A549 (cell line): ENCODE measurements around the gene COLEC12. TPM values are rescaled to one million over a fixed set of nuclear protein-coding genes. Genes with fewer than 3 reads are reported as not detected.
A peak's percentile ranks its signal among the peaks of the same experiment; 100 is the strongest.

Experiments
- ATAC-seq, 2 experiments: fragments of 200-7000 bp in 1 of 2; fragments of >200 bp in 1 of 2; cut with Nextera tagmentation in 1 of 2; cut with Tn5 transposase in 1 of 2; 3 replicates each; pipeline versions ENCODE4 v1.8.0 to v1.9.1; 2018 to 2020; ENCODE audit warnings: mild to moderate bottlenecking in 1 of 2, moderate library complexity in 1 of 2
- CTCF ChIA-PET: fragments of 300-600 bp; sonication (Branson Sonifier 250); formaldehyde crosslinking; extraction: SDS; loops from one replicate; lab custom pipeline; 2021; ENCODE audit warnings: antibody characterized with exemption, inconsistent platforms; lab: Yijun Ruan, JAX
- POLR2A ChIA-PET: fragments of 350-600 bp; formaldehyde crosslinking; extraction: SDS; loops from one replicate; lab custom pipeline; 2021; ENCODE audit warnings: antibody characterized with exemption, inconsistent platforms; lab: Yijun Ruan, JAX
- DNase-seq, 2 experiments: peaks; one replicate each; pipeline versions ENCODE4 v3.0.0 to v3.0.0-alpha.2; 2011 to 2016; ENCODE audit warnings: low read depth in 1 of 2, low spot score in 1 of 2
- FAIRE-seq: peaks from 2 replicates; lab custom pipeline; 2011; peaks lifted over from hg19 to GRCh38; lab: Jason Lieb, UNC
- H3K27ac ChIP-seq, 2 experiments: fragments of >200 bp; sonication (Bioruptor Twin); formaldehyde crosslinking; 3 replicates each; pipeline ENCODE4 v1.5.1; 2016 to 2017
- H3K4me1 ChIP-seq: fragments of >200 bp; sonication (Bioruptor Twin); formaldehyde crosslinking; 3 replicates; pipeline ENCODE4 v1.6.1; 2016
- H3K4me2 ChIP-seq: fragments of >200 bp; sonication (Bioruptor Twin); formaldehyde crosslinking; 3 replicates; pipeline ENCODE4 v1.6.1; 2016
- H3K4me3 ChIP-seq: fragments of >200 bp; sonication (Bioruptor Twin); formaldehyde crosslinking; 3 replicates; pipeline ENCODE4 v1.5.1; 2016
- H3K9me3 ChIP-seq: fragments of >200 bp; sonication (Bioruptor Twin); formaldehyde crosslinking; 3 replicates; pipeline ENCODE4 v1.6.1; 2016
- CBX8 ChIP-seq: fragments of 200-600 bp; sonication (generic); IDR thresholded peaks from 2 replicates; pipeline ENCODE4 v1.6.1; 2016
- CHD4 ChIP-seq: fragments of 200-600 bp; sonication (generic); IDR thresholded peaks from 2 replicates; pipeline ENCODE4 v1.6.1; 2016; ENCODE audit warnings: antibody characterized with exemption, mild to moderate bottlenecking, borderline replicate concordance
- CTCF ChIP-seq: fragments of >200 bp; sonication (Bioruptor Twin); formaldehyde crosslinking; IDR thresholded peaks from 3 replicates; pipeline ENCODE4 v1.5.1; 2016
- EHF ChIP-seq: fragments of 250-450 bp; sonication (Bioruptor Pico); IDR thresholded peaks from 2 replicates; pipeline ENCODE4 v1.5.0; 2020; ENCODE audit warnings: mild to moderate bottlenecking
- EHMT2 ChIP-seq: fragments of 200-600 bp; sonication (generic); IDR thresholded peaks from 2 replicates; pipeline ENCODE4 v1.6.1; 2016; ENCODE audit warnings: antibody characterized with exemption, low read depth, mild to moderate bottlenecking, moderate library complexity
- HDAC2 ChIP-seq: fragments of 200-600 bp; sonication (generic); IDR thresholded peaks from 2 replicates; pipeline ENCODE4 v1.6.1; 2016
- HES2 ChIP-seq: fragments of >200 bp; sonication (Bioruptor Twin); formaldehyde crosslinking; IDR thresholded peaks from 2 replicates; pipeline ENCODE4 v1.6.1; 2016
- HOXA7 ChIP-seq: fragments of 250-450 bp; sonication (Bioruptor Pico); IDR thresholded peaks from 2 replicates; pipeline ENCODE4 v1.5.0; 2020; ENCODE audit warnings: mild to moderate bottlenecking, moderate library complexity
- JUN ChIP-seq, 2 experiments: fragments of >200 bp; sonication (Bioruptor Twin); formaldehyde crosslinking; IDR thresholded peaks; 2 replicates in 1 of 2; 3 replicates in 1 of 2; pipeline ENCODE4 v1.6.1; 2016 to 2017
- KDM1A ChIP-seq: fragments of 200-600 bp; sonication (generic); IDR thresholded peaks from 2 replicates; pipeline ENCODE4 v1.6.1; 2016; ENCODE audit warnings: low read depth, mild to moderate bottlenecking
- MAFK ChIP-seq: fragments of 450-650 bp; IDR thresholded peaks from 2 replicates; pipeline ENCODE4 v1.6.1; 2014; ENCODE audit not compliant: partially characterized antibody
- MAX ChIP-seq: IDR thresholded peaks from 2 replicates; pipeline ENCODE4 v1.6.1; 2012
- MAZ ChIP-seq: fragments of 150-350 bp; IDR thresholded peaks from 2 replicates; pipeline ENCODE4 v1.6.1; 2014; ENCODE audit warnings: antibody characterized with exemption, low read depth, low read length, borderline replicate concordance
- MYC ChIP-seq: IDR thresholded peaks from 2 replicates; pipeline ENCODE4 v1.6.1; 2012; ENCODE audit warnings: mild to moderate bottlenecking, inconsistent platforms, low read length, improper control_type of control experiment, borderline replicate concordance
- NPAS2 ChIP-seq: fragments of 250-450 bp; sonication (Bioruptor Pico); IDR thresholded peaks from 2 replicates; pipeline ENCODE4 v1.8.0; 2022; ENCODE audit warnings: mild to moderate bottlenecking, moderate library complexity, borderline replicate concordance
- PBX3 ChIP-seq: IDR thresholded peaks from 2 replicates; pipeline ENCODE4 v1.6.1; 2012
- POLR2AphosphoS2 ChIP-seq: conservative IDR thresholded peaks from 2 replicates; pipeline ENCODE4 v1.6.1; 2012; ENCODE audit warnings: low read length, improper control_type of control experiment, inconsistent platforms
- RAD21 ChIP-seq, 2 experiments: fragments of >200 bp in 1 of 2; sonication (Bioruptor Twin) in 1 of 2; formaldehyde crosslinking in 1 of 2; IDR thresholded peaks in 1 of 2; conservative IDR thresholded peaks in 1 of 2; 2 replicates in 1 of 2; 3 replicates in 1 of 2; pipeline ENCODE4 v1.6.1; 2012 to 2018; ENCODE audit warnings: inconsistent platforms in 1 of 2
- REST ChIP-seq: fragments of 200-600 bp; sonication (generic); IDR thresholded peaks from 2 replicates; pipeline ENCODE4 v1.6.1; 2016; ENCODE audit warnings: antibody characterized with exemption, mild to moderate bottlenecking, moderate library complexity
- RFX5 ChIP-seq: fragments of 450-650 bp; IDR thresholded peaks from 2 replicates; pipeline ENCODE4 v1.7.1; 2014; ENCODE audit warnings: antibody characterized with exemption, mild to moderate bottlenecking, moderate library complexity
- RNF2 ChIP-seq: fragments of 200-600 bp; sonication (generic); IDR thresholded peaks from 2 replicates; pipeline ENCODE4 v1.6.1; 2016; ENCODE audit warnings: low read depth, mild to moderate bottlenecking, antibody characterized with exemption, moderate library complexity, borderline replicate concordance
- TFCP2L1 ChIP-seq: fragments of 250-450 bp; sonication (Bioruptor Pico); IDR thresholded peaks from 2 replicates; pipeline ENCODE4 v1.5.0; 2021; ENCODE audit warnings: mild to moderate bottlenecking
- WGBS: methylation state at CpG from one replicate; pipeline ENCODE4 v1.1.6; 2017; ENCODE audit errors: missing lambda C conversion rate; 5-methylcytosine and 5-hydroxymethylcytosine counted together
- polyA plus RNA-seq, 4 experiments: library from polyadenylated mRNA; depleted of rRNA in 3 of 4; stranded (reverse); fragments of >200 nt; fragmentation: RNase III in 1 of 4; extraction: RNeasy Plus Mini Kit Qiagen cat#74134 plus additional on column Dnase treatment in 1 of 4; gene quantifications; 2 replicates in 3 of 4; 3 replicates in 1 of 4; pipeline ENCODE4 v1.2.3, GENCODE V29; 2011 to 2017

COLEC12 gene
- polyA plus RNA-seq, 2 of the 4 experiments (the other 2 are of a cell fraction), result 0.01 TPM; not detected in 1

- FAIRE-seq (no peak), ATAC-seq (no peak), DNase-seq (no peak)
- no peak overlapping the region for H3K4me3 ChIP-seq
- H3K9me3 ChIP-seq, result no peaks in the 10 kb centered on the region
- H3K4me1 ChIP-seq, result peaks cover 7% of the 10 kb centered on the region; the same call in 2 of the 3 replicates
- WGBS, result 83% methylated on average over 24 of the region's 44 CpGs
- no peak overlapping the region for H3K27ac ChIP-seq
- ChIA-PET POLR2A (no interaction called here), CTCF (no interaction called here)
- peak overlapping the region; percentile 30; the same call in 2 of the 3 replicates for H3K4me2 ChIP-seq
- TF ChIP-seq CTCF, result no peak
- no peak for TF ChIP-seq CBX8
These were observed 14.8 kb upstream of the COLEC12 start for GRCh38 chr18:515156-515815.

GRCh38 chr18:513826-514530 lies 13.5 kb upstream of the COLEC12 start:
- TF ChIP-seq MAZ (no peak), EHMT2 (no peak), MAX (no peak), MYC (no peak), HDAC2 (no peak), MAFK (no peak), RFX5 (no peak), RAD21 (conservative IDR thresholded peaks at IDR 0.05 in 1 of 2, IDR thresholded peaks at IDR 0.05 in 1 of 2) (no peak), NPAS2 (no peak), HOXA7 (CRISPR knock-in tag) (no peak), JUN (IDR thresholded peaks at IDR 0.05) (no peak), CBX8 (no peak), RNF2 (no peak), POLR2AphosphoS2 (no peak)
- TF ChIP-seq, all 56 proteins: peak for 0
- Histone ChIP-seq H3K4me2 (no peak overlapping the region), H3K27ac (no peak overlapping the region), H3K4me3 (no peak overlapping the region), H3K4me1 (peaks cover 7% of the 10 kb centered on the region; the same call in 2 of the 3 replicates), H3K9me3 (no peaks in the 10 kb centered on the region)
- WGBS, result 86% methylated on average over 35 of the region's 36 CpGs
- DNase-seq (no peak), ATAC-seq (no peak), FAIRE-seq (no peak)
- ChIA-PET POLR2A (no interaction called here), CTCF (no interaction called here)

- FAIRE-seq (no peak), ATAC-seq (no peak), DNase-seq (no peak)
- WGBS, result 88% methylated on average over 5 of the region's 9 CpGs
- ChIA-PET POLR2A (no interaction called here), CTCF (no interaction called here)
- TF ChIP-seq TFCP2L1, result no peak
- TF ChIP-seq REST, result no peak
- TF ChIP-seq CBX8, result no peak
- no peak for TF ChIP-seq KDM1A
- no peak for TF ChIP-seq CHD4
- no peak for TF ChIP-seq PBX3
- no peak for TF ChIP-seq EHF (CRISPR knock-in tag)
- no peak for TF ChIP-seq MAFK
- TF ChIP-seq HES2, result no peak
- H3K4me1 ChIP-seq, result peaks cover 7% of the 10 kb centered on the region; the same call in 2 of the 3 replicates
- no peak overlapping the region for H3K27ac ChIP-seq
- no peak overlapping the region for H3K4me2 ChIP-seq
- H3K9me3 ChIP-seq, result no peaks in the 10 kb centered on the region
- H3K4me3 ChIP-seq, result no peak overlapping the region
These were observed 12.5 kb upstream of the COLEC12 start for GRCh38 chr18:512957-513356.
